AML-193 (cell line): Measurements from ENCODE around the gene TTC6.

Source experiments
- DNase-seq, 2 experiments: peaks; one replicate each; lab custom pipeline; 2025; lab: John Stamatoyannopoulos, UW

TTC6 gene

GRCh38 chr14:37625597-37626595, 30.5 kb downstream of the TTC6 start:
- DNase-seq = no peak

- no peak for DNase-seq
Measured at GRCh38 chr14:37637341-37637740, 41.9 kb downstream of the TTC6 start.

- no peak for DNase-seq
Measured at GRCh38 chr14:37638599-37638998, 43.2 kb downstream of the TTC6 start.

- no peak for DNase-seq
Measured at GRCh38 chr14:37641117-37641516, 45.7 kb downstream of the TTC6 start.

GRCh38 chr14:37642125-37642524, 46.7 kb downstream of the TTC6 start:
- DNase-seq = no peak

- DNase-seq = no peak
Measured at GRCh38 chr14:37643701-37644100, 48.3 kb downstream of the TTC6 start.
